Vagina (tissue), 2 donors: ENCODE measurements around the gene LRRC45. TPM values are rescaled to one million over a fixed set of nuclear protein-coding genes. Genes with fewer than 3 reads are reported as not detected.

ENCODE experiments used
- DNase-seq, 2 donors: peaks; one replicate each; pipeline ENCODE4 v3.0.0-alpha.2; 2017; ENCODE audit errors: extremely low spot score in 2 of 2
- H3K27ac ChIP-seq: fragments of 200-600 bp; sonication (generic); one replicate; pipeline ENCODE4 v1.5.1; 2019
- H3K27me3 ChIP-seq: fragments of 200-600 bp; sonication (generic); one replicate; pipeline ENCODE4 v1.5.1; 2019
- H3K36me3 ChIP-seq, 2 donors: fragments of 200-600 bp; sonication (generic); one replicate each; pipeline ENCODE4 v1.5.1; 2017 to 2019
- H3K4me1 ChIP-seq: fragments of 200-600 bp; sonication (generic); one replicate; pipeline ENCODE4 v1.5.1; 2019
- H3K4me3 ChIP-seq, 2 donors: fragments of 200-600 bp; sonication (generic); 1 replicate in 1 of 2; 2 replicates in 1 of 2; pipeline ENCODE4 v1.5.1; 2016 to 2019
- H3K9me3 ChIP-seq: fragments of 200-600 bp; sonication (generic); one replicate; pipeline ENCODE4 v1.5.1; 2019
- POLR2A ChIP-seq, 2 donors: fragments of 450-650 bp; IDR thresholded peaks; one replicate each; pipeline ENCODE4 v1.6.1; 2017; ENCODE audit warnings: antibody characterized with exemption in 2 of 2, mild to moderate bottlenecking in 2 of 2, moderate library complexity in 2 of 2
- POLR2AphosphoS5 ChIP-seq, 2 donors: sonication (generic); formaldehyde crosslinking; IDR thresholded peaks; one replicate each; pipeline ENCODE4 v1.9.0; 2017; ENCODE audit warnings: antibody characterized with exemption in 2 of 2, mild to moderate bottlenecking in 2 of 2, low read depth in 1 of 2; ENCODE audit not compliant: insufficient read depth in 1 of 2
- intact Hi-C: fragments of 100-400 bp; cut with DNase I; formaldehyde crosslinking; loops from one replicate; pipeline ENCODE4 v1.15.1; 2023
- total RNA-seq: library from RNA; depleted of rRNA; stranded (reverse); fragments of >200 nt; gene quantifications from one replicate; pipeline ENCODE4 v1.2.3, GENCODE V29; 2016
- TF ChIP-seq, protein P1 (sequence below), 3 experiments: fragments of 450-650 bp in 2 of 3; fragments of 200-600 bp in 1 of 3; sonication (generic) in 1 of 3; IDR thresholded peaks; one replicate each; pipeline ENCODE4 v1.5.1; 2017 to 2019; ENCODE audit warnings: antibody characterized with exemption in 3 of 3, mild to moderate bottlenecking in 2 of 3, moderate library complexity in 2 of 3

LRRC45 gene
- total RNA-seq, 1 donor from 2014 or later: 14.0 TPM

DNA sequence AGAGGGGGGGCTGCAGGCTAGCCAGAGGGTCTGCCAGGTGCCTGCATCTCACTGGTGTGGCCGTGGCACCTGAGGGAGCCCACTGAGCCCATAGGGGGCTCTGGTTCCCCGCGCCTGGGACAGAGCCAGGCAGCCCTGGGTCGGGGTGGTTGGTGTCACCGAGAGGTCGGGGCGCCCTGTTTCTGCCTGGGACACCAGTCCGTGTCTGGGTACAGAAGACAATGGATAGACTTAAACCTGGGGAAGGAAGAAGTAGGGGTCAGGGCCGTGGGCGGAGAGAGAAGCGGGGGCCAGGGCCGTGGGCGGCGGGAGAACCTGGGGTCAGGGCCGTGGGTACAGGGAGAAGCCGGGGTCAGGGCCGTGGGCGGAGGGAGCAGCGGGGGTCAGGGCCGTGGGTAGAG is 25.5 kb downstream of the LRRC45 start:
- no peak overlapping the region for H3K4me3 ChIP-seq
- DNase-seq: no peak
- H3K36me3 ChIP-seq: peaks cover 0 to 29% of the 10 kb centered on the region in 2 donors
- intact Hi-C loops: loop anchor here (10.0 kb wide), 1 partner anchor 276 kb away; no protein-coding TSS in a partner anchor
- no peaks in the 10 kb centered on the region for H3K9me3 ChIP-seq
- no peaks in the 10 kb centered on the region for H3K27me3 ChIP-seq
- no peak overlapping the region for H3K27ac ChIP-seq
- H3K4me1 ChIP-seq: peaks cover 33% of the 10 kb centered on the region
- TF ChIP-seq POLR2A (IDR thresholded peaks at IDR 0.05) (no peak), POLR2AphosphoS5 (IDR thresholded peaks at IDR 0.05; ENCODE audit: insufficient read depth in 1 of 2, low read depth in 1 of 2) (no peak)

GRCh38 chr17:82049106-82049505 is 26.0 kb downstream of the LRRC45 start:
- Histone ChIP-seq H3K27me3 (no peaks in the 10 kb centered on the region), H3K27ac (no peak overlapping the region), H3K4me1 (peaks cover 39% of the 10 kb centered on the region), H3K36me3 (peaks cover 0 to 33% of the 10 kb centered on the region in 2 donors), H3K9me3 (no peaks in the 10 kb centered on the region), H3K4me3 (no peak overlapping the region)
- DNase-seq: no peak
- no peak for TF ChIP-seq POLR2AphosphoS5 (IDR thresholded peaks at IDR 0.05; ENCODE audit: insufficient read depth in 1 of 2, low read depth in 1 of 2)
- TF ChIP-seq POLR2A (IDR thresholded peaks at IDR 0.05): no peak
- TF ChIP-seq, protein P1, sequence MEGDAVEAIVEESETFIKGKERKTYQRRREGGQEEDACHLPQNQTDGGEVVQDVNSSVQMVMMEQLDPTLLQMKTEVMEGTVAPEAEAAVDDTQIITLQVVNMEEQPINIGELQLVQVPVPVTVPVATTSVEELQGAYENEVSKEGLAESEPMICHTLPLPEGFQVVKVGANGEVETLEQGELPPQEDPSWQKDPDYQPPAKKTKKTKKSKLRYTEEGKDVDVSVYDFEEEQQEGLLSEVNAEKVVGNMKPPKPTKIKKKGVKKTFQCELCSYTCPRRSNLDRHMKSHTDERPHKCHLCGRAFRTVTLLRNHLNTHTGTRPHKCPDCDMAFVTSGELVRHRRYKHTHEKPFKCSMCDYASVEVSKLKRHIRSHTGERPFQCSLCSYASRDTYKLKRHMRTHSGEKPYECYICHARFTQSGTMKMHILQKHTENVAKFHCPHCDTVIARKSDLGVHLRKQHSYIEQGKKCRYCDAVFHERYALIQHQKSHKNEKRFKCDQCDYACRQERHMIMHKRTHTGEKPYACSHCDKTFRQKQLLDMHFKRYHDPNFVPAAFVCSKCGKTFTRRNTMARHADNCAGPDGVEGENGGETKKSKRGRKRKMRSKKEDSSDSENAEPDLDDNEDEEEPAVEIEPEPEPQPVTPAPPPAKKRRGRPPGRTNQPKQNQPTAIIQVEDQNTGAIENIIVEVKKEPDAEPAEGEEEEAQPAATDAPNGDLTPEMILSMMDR (IDR thresholded peaks at IDR 0.05): no peak
- intact Hi-C loops: loop anchor here (10.0 kb wide), 1 partner anchor 276 kb away; no protein-coding TSS in a partner anchor

DNA sequence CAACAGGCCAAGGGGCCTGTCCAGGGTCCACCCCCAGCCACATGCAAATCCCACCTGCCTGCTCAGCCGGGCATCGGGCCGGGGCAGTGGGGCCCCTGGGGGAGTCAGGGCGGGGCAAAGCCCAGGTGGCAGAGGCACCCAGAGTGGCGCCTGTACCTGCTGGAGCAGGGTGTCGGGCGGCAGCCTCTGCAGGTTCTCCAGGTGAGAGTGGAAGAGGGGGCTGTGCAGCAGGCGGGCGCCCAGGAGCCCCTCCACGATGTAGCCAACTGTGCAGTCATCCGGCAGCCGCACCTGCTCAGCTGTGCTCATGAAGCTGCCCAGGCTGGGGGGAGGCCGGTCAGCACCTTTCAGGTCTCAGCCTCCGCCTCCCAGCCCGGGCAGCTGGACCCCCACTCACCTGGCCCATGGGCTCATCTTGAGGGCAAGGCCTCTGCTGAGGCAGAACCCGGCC is 26.4 kb downstream of the LRRC45 start:
- Histone ChIP-seq H3K27me3 (no peaks in the 10 kb centered on the region), H3K9me3 (no peaks in the 10 kb centered on the region), H3K4me3 (no peak overlapping the region), H3K36me3 (peaks cover 0 to 36% of the 10 kb centered on the region in 2 donors), H3K4me1 (peaks cover 39% of the 10 kb centered on the region), H3K27ac (no peak overlapping the region)
- intact Hi-C loops: loop anchor here (10.0 kb wide), 1 partner anchor 275 kb away; no protein-coding TSS in a partner anchor
- TF ChIP-seq, protein P1 (IDR thresholded peaks at IDR 0.05): no peak
- TF ChIP-seq POLR2A (IDR thresholded peaks at IDR 0.05) (no peak), POLR2AphosphoS5 (IDR thresholded peaks at IDR 0.05; ENCODE audit: insufficient read depth in 1 of 2, low read depth in 1 of 2) (no peak)
- DNase-seq: no peak

DNA sequence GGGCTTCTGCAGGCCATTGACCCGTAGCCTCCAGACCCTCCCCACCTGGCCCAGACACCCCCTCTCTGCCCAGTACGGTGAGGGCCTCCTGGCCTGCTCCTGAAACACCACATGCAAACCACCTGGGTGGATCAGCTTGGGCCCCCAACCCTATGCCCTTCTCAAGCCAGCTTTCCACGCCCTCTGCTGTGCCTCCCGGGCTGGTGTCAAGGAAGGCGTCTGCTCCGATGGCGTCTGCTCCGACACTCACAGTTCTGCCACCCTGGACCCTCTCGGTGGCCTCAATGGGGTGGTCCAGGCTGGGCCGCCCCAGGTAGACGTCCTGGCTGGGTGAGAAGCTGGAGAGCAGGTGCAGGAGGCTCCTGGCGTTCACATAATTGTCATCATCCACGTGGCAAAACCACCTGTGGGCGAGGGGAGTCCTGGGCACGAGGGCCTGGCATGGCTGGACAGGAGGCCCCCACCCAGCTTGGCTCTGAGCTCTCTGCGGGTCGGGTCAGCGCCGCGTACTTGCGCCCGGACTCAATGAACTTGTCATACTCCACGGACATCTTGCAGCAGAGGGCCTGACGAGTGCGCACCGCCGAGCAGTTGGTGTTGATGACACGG is 27.2 kb downstream of the LRRC45 start:
- Histone ChIP-seq H3K27me3 (no peaks in the 10 kb centered on the region), H3K9me3 (no peaks in the 10 kb centered on the region), H3K27ac (no peak overlapping the region), H3K36me3 (peaks cover 0 to 43% of the 10 kb centered on the region in 2 donors), H3K4me1 (peaks cover 39% of the 10 kb centered on the region), H3K4me3 (peak overlapping the region; percentile 72 to 97)
- TF ChIP-seq POLR2A (IDR thresholded peaks at IDR 0.05) (no peak), POLR2AphosphoS5 (IDR thresholded peaks at IDR 0.05; ENCODE audit: insufficient read depth in 1 of 2, low read depth in 1 of 2) (no peak)
- TF ChIP-seq, protein P1 (IDR thresholded peaks at IDR 0.05): no peak
- intact Hi-C loops: no loop called here
- no peak for DNase-seq

- peaks cover 0 to 50% of the 10 kb centered on the region in 2 donors for H3K36me3 ChIP-seq
- TF ChIP-seq, protein P1 (IDR thresholded peaks at IDR 0.05): no peak
- no peak for TF ChIP-seq POLR2AphosphoS5 (IDR thresholded peaks at IDR 0.05; ENCODE audit: insufficient read depth in 1 of 2, low read depth in 1 of 2)
- no peak for TF ChIP-seq POLR2A (IDR thresholded peaks at IDR 0.05)
- peak overlapping the region; percentile 72 to 97 for H3K4me3 ChIP-seq
- DNase-seq: no peak
- peak overlapping the region; percentile 74 for H3K27ac ChIP-seq
- H3K27me3 ChIP-seq: no peaks in the 10 kb centered on the region
- intact Hi-C loops: no loop called here
- H3K9me3 ChIP-seq: no peaks in the 10 kb centered on the region
- peaks cover 39% of the 10 kb centered on the region for H3K4me1 ChIP-seq
Observed at GRCh38 chr17:82050761-82051641, 27.9 kb downstream of the LRRC45 start.
